NB4 (cell line): Measurements from ENCODE around the gene CYP4A11.
"Not testable (repeated sequence)": the region's sequence is repeated elsewhere in the genome, so short reads cannot be mapped to it uniquely, and the experiment has no call there.

Experiments
- DNase-seq: peaks from one replicate; pipeline ENCODE4 v3.0.0; 2010; ENCODE audit warnings: low read depth
- H3K4me3 ChIP-seq: one replicate; pipeline ENCODE4 v1.5.1; 2011; ENCODE audit warnings: mild to moderate bottlenecking, low read depth, low read length, moderate library complexity
- CTCF ChIP-seq: IDR thresholded peaks from one replicate; pipeline ENCODE4 v1.5.1; 2012; ENCODE audit warnings: low read depth, low read length
- MAX ChIP-seq: IDR thresholded peaks from 2 replicates; pipeline ENCODE4 v1.6.1; 2011; ENCODE audit warnings: low read depth, low read length
- MYC ChIP-seq: IDR thresholded peaks from 2 replicates; pipeline ENCODE4 v1.6.1; 2011; ENCODE audit warnings: low read depth, low read length
- POLR2A ChIP-seq: IDR thresholded peaks from 2 replicates; pipeline ENCODE4 v1.6.1; 2011; ENCODE audit warnings: mild to moderate bottlenecking; ENCODE audit not compliant: insufficient read length; ENCODE audit errors: extremely low read depth

CYP4A11 gene

GRCh38 chr1:46961066-46961758 lies 19.9 kb upstream of the CYP4A11 start:
- no peak for DNase-seq
- TF ChIP-seq MAX (no peak), MYC (no peak), CTCF (no peak), POLR2A (no peak)
- H3K4me3 ChIP-seq: no peak overlapping the region

- no peak for DNase-seq
- no peak overlapping the region for H3K4me3 ChIP-seq
- TF ChIP-seq POLR2A (no peak), CTCF (no peak), MYC (no peak), MAX (no peak)
Observed at GRCh38 chr1:46960250-46960649, 19.0 kb upstream of the CYP4A11 start.

- H3K4me3 ChIP-seq, DNase-seq: not testable (repeated sequence)
Observed at GRCh38 chr1:46955116-46955515, 13.8 kb upstream of the CYP4A11 start.

GRCh38 chr1:46953847-46954246 lies 12.6 kb upstream of the CYP4A11 start:
- H3K4me3 ChIP-seq, DNase-seq: not testable (repeated sequence)

GRCh38 chr1:46949417-46949666 lies 8.1 kb upstream of the CYP4A11 start:
- DNase-seq, H3K4me3 ChIP-seq: not testable (repeated sequence)

- TF ChIP-seq CTCF (no peak), MAX (no peak), MYC (no peak), POLR2A (no peak)
- no peak overlapping the region for H3K4me3 ChIP-seq
- DNase-seq: no peak
Observed at GRCh38 chr1:46948629-46949416, 7.5 kb upstream of the CYP4A11 start.

- DNase-seq, H3K4me3 ChIP-seq: not testable (repeated sequence)
Observed at GRCh38 chr1:46947706-46948105, 6.4 kb upstream of the CYP4A11 start.

GRCh38 chr1:46942086-46942485 lies 810 bp upstream of the CYP4A11 start:
- TF ChIP-seq MAX (no peak), CTCF (no peak), MYC (no peak), POLR2A (no peak)
- no peak for DNase-seq
- H3K4me3 ChIP-seq: no peak overlapping the region
